HFFc6 (cell line): Measurements from ENCODE around the gene STOX2. TPM values are rescaled to one million over a fixed set of nuclear protein-coding genes. Genes with fewer than 3 reads are reported as not detected.

Experiments used
- DNase-seq: peaks from one replicate; pipeline ENCODE4 v3.0.0-alpha.2; 2018
- H3K27ac Mint-ChIP-seq: 2 replicates; pipeline ENCODE4 v1.8.0; 2020; ENCODE audit warnings: mild to moderate bottlenecking, mixed read lengths
- H3K27me3 Mint-ChIP-seq: 2 replicates; pipeline ENCODE4 v1.8.0; 2021; ENCODE audit warnings: mild to moderate bottlenecking, moderate library complexity, mixed read lengths; ENCODE audit not compliant: insufficient read depth
- H3K36me3 Mint-ChIP-seq: 2 replicates; pipeline ENCODE4 v1.8.0; 2021; ENCODE audit warnings: low read depth, mixed read lengths
- H3K4me1 Mint-ChIP-seq: 2 replicates; pipeline ENCODE4 v1.8.0; 2020; ENCODE audit warnings: low read depth, mixed read lengths
- H3K4me3 Mint-ChIP-seq: 2 replicates; pipeline ENCODE4 v1.8.0; 2020; ENCODE audit warnings: mild to moderate bottlenecking, moderate library complexity, mixed read lengths
- H3K9me3 Mint-ChIP-seq: 2 replicates; pipeline ENCODE4 v1.8.0; 2020; ENCODE audit warnings: mild to moderate bottlenecking, mixed read lengths
- CTCF ChIP-seq: fragments of 200-600 bp; sonication (generic); IDR thresholded peaks from 2 replicates; pipeline ENCODE4 v1.5.0; 2021; ENCODE audit warnings: antibody characterized with exemption, mild to moderate bottlenecking
- total RNA-seq, 6 experiments: library from RNA; stranded (reverse); fragmentation: NEBNext Ultra II Directional; extraction: Animal tissue kit (Norgen Biotek cat#: 25700); gene quantifications; 2 replicates in 1 of 6; 3 replicates in 5 of 6; pipeline ENCODE4 v1.2.3, GENCODE V29; 2021

STOX2 gene
- total RNA-seq, 6 experiments from 2014 or later = 0.07 to 0.17 TPM; not detected in 4

GRCh38 chr4:183871581-183871980, 33.5 kb upstream of the STOX2 start:
- Mint-ChIP-seq H3K4me1 (peaks cover 6% of the 10 kb centered on the region; the same call in 1 of the 2 replicates), H3K9me3 (no peaks in the 10 kb centered on the region), H3K4me3 (no peak overlapping the region), H3K27me3 (peaks cover 12% of the 10 kb centered on the region), H3K36me3 (no peaks in the 10 kb centered on the region), H3K27ac (no peak overlapping the region)
- no peak for TF ChIP-seq CTCF
- no peak for DNase-seq

GRCh38 chr4:183872531-183872930, 32.6 kb upstream of the STOX2 start:
- TF ChIP-seq CTCF = no peak
- H3K36me3 Mint-ChIP-seq = no peaks in the 10 kb centered on the region
- no peak for DNase-seq
- peaks cover 9% of the 10 kb centered on the region; the same call in 1 of the 2 replicates for H3K4me1 Mint-ChIP-seq
- no peaks in the 10 kb centered on the region for H3K9me3 Mint-ChIP-seq
- no peak overlapping the region for H3K4me3 Mint-ChIP-seq
- H3K27me3 Mint-ChIP-seq = peaks cover 3% of the 10 kb centered on the region
- no peak overlapping the region for H3K27ac Mint-ChIP-seq

GRCh38 chr4:183873409-183874185, 31.5 kb upstream of the STOX2 start:
- H3K9me3 Mint-ChIP-seq = no peaks in the 10 kb centered on the region; the same call in 1 of the 2 replicates
- no peaks in the 10 kb centered on the region for H3K36me3 Mint-ChIP-seq
- peaks cover 1% of the 10 kb centered on the region for H3K27me3 Mint-ChIP-seq
- no peak for TF ChIP-seq CTCF
- DNase-seq = no peak
- H3K27ac Mint-ChIP-seq = no peak overlapping the region
- peaks cover 9% of the 10 kb centered on the region; the same call in 1 of the 2 replicates for H3K4me1 Mint-ChIP-seq
- H3K4me3 Mint-ChIP-seq = no peak overlapping the region

- DNase-seq = no peak
- Mint-ChIP-seq H3K27me3 (peaks cover 1% of the 10 kb centered on the region), H3K4me3 (no peak overlapping the region), H3K36me3 (no peaks in the 10 kb centered on the region), H3K9me3 (no peaks in the 10 kb centered on the region; the same call in 1 of the 2 replicates), H3K27ac (no peak overlapping the region), H3K4me1 (peaks cover 9% of the 10 kb centered on the region; the same call in 1 of the 2 replicates)
- no peak for TF ChIP-seq CTCF
These were observed 29.8 kb upstream of the STOX2 start for GRCh38 chr4:183875251-183875825.

GRCh38 chr4:183876268-183876934, 28.7 kb upstream of the STOX2 start:
- Mint-ChIP-seq H3K36me3 (no peaks in the 10 kb centered on the region), H3K9me3 (no peaks in the 10 kb centered on the region; the same call in 1 of the 2 replicates), H3K27ac (no peak overlapping the region), H3K4me3 (peak overlapping the region; percentile 74), H3K4me1 (peaks cover 9% of the 10 kb centered on the region; the same call in 1 of the 2 replicates), H3K27me3 (peaks cover 1% of the 10 kb centered on the region)
- TF ChIP-seq CTCF = no peak
- no peak for DNase-seq
